NK-92 (cell line): ENCODE data around the gene LHX4.

Experiments
- DNase-seq: peaks from one replicate; lab custom pipeline; 2025; ENCODE audit not compliant: unreplicated experiment; lab: John Stamatoyannopoulos, UW

The LHX4 gene

GRCh38 chr1:180224902-180225301 lies 5.2 kb upstream of the LHX4 start:
- DNase-seq: no peak

DNA sequence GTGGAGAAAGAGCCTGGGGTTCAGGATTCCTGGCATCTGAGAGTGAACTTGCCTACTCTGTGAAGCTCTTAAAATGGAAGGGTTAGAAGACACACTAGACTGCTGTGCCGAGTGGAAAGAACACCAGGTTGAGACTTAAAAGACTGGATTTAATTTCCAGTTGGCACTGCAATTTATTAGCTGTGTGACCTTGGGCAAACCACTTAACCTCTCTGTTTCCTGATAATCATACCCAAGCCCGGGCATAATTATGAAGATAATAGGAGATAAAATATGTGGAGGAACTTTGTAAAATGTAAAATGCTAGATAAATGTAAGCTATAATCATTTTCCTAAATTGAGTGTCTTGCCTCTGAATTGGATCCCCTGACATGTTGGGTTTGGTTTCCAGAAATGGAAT lies 4.7 kb upstream of the LHX4 start:
- DNase-seq: no peak

GRCh38 chr1:180227861-180228647 lies 2.0 kb upstream of the LHX4 start:
- DNase-seq: no peak

DNA sequence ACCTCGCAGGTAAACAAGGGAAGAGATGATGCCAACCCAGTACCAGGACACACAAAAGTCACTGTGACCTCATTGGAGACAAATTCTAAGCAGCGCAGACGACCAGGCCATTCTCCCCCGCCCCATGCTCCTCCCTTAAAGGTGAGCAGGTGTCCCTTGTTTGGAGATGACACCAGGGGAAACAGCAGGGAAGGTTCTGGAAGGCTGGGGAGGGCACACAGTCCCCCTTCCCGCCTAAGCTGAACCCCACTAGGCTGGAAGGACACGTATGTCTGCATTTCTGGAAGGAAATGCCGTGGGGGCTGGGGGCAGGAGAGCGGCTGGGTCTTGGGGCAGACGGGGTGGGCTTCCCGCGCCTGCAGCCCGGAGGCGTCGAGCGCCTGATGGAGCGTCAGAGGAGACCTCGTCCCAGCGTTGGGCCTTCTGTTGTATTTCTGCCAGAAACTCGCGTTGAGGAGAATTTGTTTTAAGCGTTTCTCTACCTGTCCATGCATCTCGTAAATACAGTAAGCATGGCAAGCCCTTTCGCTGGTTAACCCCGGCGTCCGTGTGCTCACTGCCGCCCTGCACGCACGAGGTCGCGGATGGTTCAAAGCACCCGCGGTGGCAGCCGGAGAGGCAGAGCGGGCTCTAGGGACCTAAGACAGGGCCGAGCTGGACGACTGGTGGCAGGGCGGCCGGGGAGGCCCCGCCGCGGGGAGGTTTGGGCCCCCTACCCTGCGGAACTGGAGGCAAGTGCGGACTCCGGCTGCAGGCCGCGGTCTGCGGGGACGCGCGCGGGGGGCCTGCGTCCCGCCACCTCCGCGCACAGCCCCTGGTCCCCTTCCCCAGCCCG lies 1.2 kb upstream of the LHX4 start:
- DNase-seq: no peak

- DNase-seq: no peak
These were observed 339 bp downstream of the LHX4 start for GRCh38 chr1:180230416-180230790.

DNA sequence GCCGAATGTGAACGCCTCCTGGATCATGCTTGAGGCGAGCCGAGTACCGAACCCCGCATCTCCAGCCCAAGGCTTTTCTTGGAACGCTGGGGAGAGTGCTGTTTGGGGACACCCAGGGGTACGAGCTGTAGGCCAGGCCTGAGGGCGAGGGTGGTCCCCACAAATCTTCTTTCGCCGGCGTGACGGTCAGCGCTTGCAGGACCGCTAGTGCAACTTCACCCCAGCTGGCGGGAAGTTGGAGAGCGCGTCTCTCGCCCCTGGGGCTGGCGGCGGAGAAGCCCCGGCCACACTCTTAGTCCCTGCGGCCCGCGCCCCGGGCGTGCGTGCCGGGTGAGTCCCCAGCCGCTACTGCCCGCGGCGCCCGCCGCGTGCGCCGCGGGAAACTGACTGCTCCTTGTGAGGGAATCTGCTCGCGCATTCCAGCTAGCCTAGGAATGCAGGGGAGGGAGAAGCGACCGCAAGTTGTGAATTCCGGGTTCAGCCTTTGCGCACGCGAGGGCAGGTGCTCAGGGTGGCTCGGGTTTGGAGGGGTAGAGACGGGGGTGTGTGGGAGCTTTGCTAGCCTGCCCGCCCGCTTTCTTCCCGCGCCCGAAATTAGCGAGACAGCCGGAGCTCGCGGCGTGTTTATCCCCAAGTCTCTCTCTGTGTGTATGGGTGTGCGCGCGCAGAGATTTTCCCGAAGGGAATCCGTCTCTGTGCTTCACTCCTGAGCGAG lies 884 bp downstream of the LHX4 start:
- no peak for DNase-seq

GRCh38 chr1:180231506-180231921 lies 1.4 kb downstream of the LHX4 start:
- no peak for DNase-seq

GRCh38 chr1:180231936-180232335 lies 1.9 kb downstream of the LHX4 start:
- DNase-seq: no peak

DNA sequence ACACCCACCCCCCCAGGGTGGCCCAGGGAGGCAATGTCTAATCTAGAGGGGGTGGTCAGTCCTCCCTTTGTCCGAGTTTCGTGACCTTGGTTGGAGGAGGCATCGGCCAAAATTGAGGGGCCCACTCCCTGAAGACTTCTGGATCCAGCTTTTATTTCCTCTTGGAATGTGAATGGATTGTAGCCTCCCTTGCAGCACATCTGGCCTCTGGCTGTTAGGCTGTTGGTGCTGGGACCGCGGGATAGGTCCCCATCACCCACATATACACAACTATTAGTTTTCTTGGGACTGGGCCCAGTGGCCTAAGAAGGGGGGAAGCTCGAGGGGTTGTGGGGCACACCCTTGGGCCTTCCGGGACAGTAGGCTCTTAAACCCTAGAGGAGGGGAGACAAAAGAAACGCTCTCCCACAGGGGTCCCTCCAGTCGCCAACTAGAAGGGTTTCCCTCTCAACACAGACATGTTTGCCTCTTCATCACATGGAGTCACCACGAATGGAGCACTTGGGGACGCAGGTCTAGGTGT lies 2.5 kb downstream of the LHX4 start:
- DNase-seq: no peak

GRCh38 chr1:180233191-180234011 lies 3.3 kb downstream of the LHX4 start:
- no peak for DNase-seq

- no peak for DNase-seq
These were observed 4.5 kb downstream of the LHX4 start for GRCh38 chr1:180234369-180235076.

DNA sequence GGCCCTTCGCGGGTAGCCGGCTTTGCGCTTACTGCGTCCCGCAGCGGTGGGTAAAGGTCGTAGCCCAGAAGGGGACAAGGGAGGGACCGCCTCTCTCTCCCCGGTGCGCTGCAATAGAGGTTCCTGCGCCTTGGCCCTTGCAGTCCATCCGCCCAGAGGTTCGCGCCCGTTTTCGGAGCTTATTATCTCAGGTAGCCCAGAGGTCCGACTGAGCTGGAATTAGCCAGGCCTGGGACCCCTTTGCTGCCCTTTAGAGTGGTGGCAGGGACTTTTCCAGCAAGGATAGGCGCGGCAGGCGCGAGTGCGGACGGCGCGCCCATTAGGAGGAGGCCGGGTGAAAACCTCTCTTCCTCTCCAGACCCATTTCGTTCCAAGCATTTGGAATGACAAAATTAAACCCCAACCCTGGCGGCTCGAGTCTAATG lies 5.0 kb downstream of the LHX4 start:
- no peak for DNase-seq

- no peak for DNase-seq
These were observed 5.6 kb downstream of the LHX4 start for GRCh38 chr1:180235502-180236239.

GRCh38 chr1:180236698-180237509 lies 6.8 kb downstream of the LHX4 start:
- no peak for DNase-seq

GRCh38 chr1:180237869-180238476 lies 7.9 kb downstream of the LHX4 start:
- DNase-seq: no peak

- no peak for DNase-seq
These were observed 8.6 kb downstream of the LHX4 start for GRCh38 chr1:180238675-180239074.

DNA sequence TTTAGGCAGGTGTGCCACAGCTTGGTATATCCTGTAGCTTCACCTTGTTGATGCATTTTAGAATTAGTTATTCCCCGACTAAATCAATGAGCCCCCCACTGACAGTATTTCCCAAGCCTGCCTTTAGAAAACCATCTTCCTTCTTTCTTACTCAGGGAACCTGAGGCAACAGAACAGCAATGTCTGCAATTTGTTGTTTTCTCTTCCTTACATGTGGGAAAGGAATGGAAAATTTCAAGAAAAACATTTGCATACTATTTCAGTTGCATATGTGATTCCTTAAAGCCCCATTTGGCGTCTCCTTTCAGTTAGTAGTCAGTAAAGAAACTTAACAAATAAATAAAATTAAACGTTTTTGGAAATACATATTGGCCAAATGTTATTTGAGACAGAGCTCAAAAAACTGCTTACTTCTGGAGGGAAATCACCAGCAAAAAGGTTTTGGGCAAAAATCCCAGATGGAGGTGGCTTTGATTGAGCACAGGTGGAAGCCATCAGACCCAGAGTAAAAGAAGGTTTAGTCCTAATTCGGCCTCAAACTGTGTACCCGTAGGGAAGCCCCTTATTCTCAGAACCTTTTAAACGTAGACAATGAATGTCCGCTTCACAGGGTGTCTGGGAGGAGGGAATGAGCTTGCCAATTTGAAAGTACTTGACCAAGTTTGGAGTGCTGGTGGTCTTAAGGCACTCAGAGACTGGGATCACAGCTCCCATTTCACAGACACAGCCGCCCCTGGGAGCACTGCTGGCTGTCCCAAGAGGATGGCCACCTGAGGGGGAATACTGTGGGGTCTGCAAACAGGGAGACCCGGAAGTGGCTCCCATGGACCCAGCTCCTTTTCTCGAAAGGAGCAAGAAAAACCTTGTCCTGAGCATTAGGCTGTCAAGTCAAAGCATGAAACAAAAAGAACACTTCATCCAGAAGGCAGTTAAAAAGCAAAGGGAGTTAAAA lies 9.4 kb downstream of the LHX4 start:
- no peak for DNase-seq
